Astrocyte (in vitro differentiated cells and primary cell): ENCODE measurements around the gene TAF6L.

ENCODE experiments used
- EZH2 ChIP-seq: IDR thresholded peaks from 2 replicates; pipeline ENCODE4 v1.6.1; 2012; ENCODE audit warnings: mild to moderate bottlenecking, low read length, inconsistent platforms; ENCODE audit not compliant: insufficient read depth
- TF ChIP-seq, protein P1 (sequence below): IDR thresholded peaks from 2 replicates; pipeline ENCODE4 v1.5.1; 2011; ENCODE audit warnings: low read depth, mild to moderate bottlenecking, inconsistent platforms, low read length, moderate library complexity; ENCODE audit not compliant: insufficient read depth

DNA sequence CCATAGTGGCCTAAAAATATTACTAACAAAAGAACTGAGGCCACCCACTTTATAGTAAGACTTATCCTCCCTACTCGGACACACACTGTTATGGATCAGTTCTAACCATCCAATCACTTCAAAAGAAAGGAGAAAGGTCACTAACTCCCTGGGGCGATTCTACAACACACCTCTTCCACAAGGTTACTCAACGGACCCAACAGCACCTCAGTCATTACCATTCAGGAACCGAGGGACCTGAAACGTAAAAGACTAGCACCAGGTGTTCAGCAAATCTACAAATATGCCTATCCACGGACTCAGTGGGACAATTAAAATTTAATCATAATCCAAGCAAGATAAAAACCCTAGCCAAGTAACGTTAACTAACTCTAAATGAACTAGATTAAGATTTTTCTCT, 45.5 kb upstream of the TAF6L start:
- TF ChIP-seq, protein P1, sequence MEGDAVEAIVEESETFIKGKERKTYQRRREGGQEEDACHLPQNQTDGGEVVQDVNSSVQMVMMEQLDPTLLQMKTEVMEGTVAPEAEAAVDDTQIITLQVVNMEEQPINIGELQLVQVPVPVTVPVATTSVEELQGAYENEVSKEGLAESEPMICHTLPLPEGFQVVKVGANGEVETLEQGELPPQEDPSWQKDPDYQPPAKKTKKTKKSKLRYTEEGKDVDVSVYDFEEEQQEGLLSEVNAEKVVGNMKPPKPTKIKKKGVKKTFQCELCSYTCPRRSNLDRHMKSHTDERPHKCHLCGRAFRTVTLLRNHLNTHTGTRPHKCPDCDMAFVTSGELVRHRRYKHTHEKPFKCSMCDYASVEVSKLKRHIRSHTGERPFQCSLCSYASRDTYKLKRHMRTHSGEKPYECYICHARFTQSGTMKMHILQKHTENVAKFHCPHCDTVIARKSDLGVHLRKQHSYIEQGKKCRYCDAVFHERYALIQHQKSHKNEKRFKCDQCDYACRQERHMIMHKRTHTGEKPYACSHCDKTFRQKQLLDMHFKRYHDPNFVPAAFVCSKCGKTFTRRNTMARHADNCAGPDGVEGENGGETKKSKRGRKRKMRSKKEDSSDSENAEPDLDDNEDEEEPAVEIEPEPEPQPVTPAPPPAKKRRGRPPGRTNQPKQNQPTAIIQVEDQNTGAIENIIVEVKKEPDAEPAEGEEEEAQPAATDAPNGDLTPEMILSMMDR = no peak
- TF ChIP-seq EZH2 = no peak
